Panc1 (cell line): ENCODE data around the gene DSCAML1. TPM values are rescaled to one million over a fixed set of nuclear protein-coding genes. Genes with fewer than 3 reads are reported as not detected.

Experiments used
- ATAC-seq: fragments of 200-7000 bp; cut with Tn5 transposase; 2 replicates; pipeline ENCODE4 v1.9.1; 2020; ENCODE audit warnings: mild to moderate bottlenecking, moderate library complexity
- BruUV-seq: library from RNA; stranded (reverse); fragments of 400-500 nt; replicated peaks from 2 replicates; lab custom pipeline; 2021; lab: Mats Ljungman, UMichigan
- CTCF ChIA-PET: fragments of 300-600 bp; sonication (Branson Sonifier 250); formaldehyde crosslinking; loops from one replicate; lab custom pipeline; 2022; ENCODE audit warnings: antibody characterized with exemption; lab: Charles Lee
- POLR2A ChIA-PET: fragments of 300-600 bp; sonication (Branson Sonifier 250); formaldehyde crosslinking; loops from one replicate; lab custom pipeline; 2022; ENCODE audit warnings: antibody characterized with exemption; lab: Charles Lee
- DNase-seq: peaks from one replicate; pipeline ENCODE4 v3.0.0-alpha.2; 2010; ENCODE audit warnings: low read depth, low spot score
- H3K27ac ChIP-seq: 2 replicates; pipeline ENCODE4 v1.5.1; 2011; ENCODE audit warnings: mild to moderate bottlenecking, low read length, inconsistent platforms
- H3K27me3 ChIP-seq: fragments of 200-500 bp; sonication (Bioruptor generic); 2 replicates; pipeline ENCODE4 v1.6.0; 2014; ENCODE audit warnings: low read length, inconsistent platforms; ENCODE audit not compliant: control insufficient read depth, insufficient read depth
- H3K36me3 ChIP-seq: fragments of 200-500 bp; sonication (Bioruptor generic); 2 replicates; pipeline ENCODE4 v1.5.1; 2014; ENCODE audit warnings: inconsistent platforms, mild to moderate bottlenecking, low read length, moderate library complexity; ENCODE audit not compliant: control insufficient read depth, insufficient read depth
- H3K4me1 ChIP-seq: 2 replicates; pipeline ENCODE4 v1.5.1; 2011; ENCODE audit warnings: inconsistent platforms, mild to moderate bottlenecking, low read length, moderate library complexity; ENCODE audit not compliant: control insufficient read depth, insufficient read depth
- H3K4me3 ChIP-seq, 2 experiments: 2 replicates each; pipeline ENCODE4 v1.5.1; 2011 to 2012; ENCODE audit warnings: low read depth in 2 of 2, low read length in 2 of 2, mild to moderate bottlenecking in 2 of 2, inconsistent platforms in 1 of 2, moderate library complexity in 1 of 2
- H3K9me3 ChIP-seq: fragments of 200-500 bp; sonication (Bioruptor generic); 2 replicates; pipeline ENCODE4 v1.5.1; 2014; ENCODE audit warnings: low read depth, mild to moderate bottlenecking, inconsistent platforms, low read length, moderate library complexity; ENCODE audit not compliant: control insufficient read depth, insufficient read depth
- POLR2AphosphoS5 ChIP-seq: IDR thresholded peaks from 2 replicates; pipeline ENCODE4 v1.6.1; 2012; ENCODE audit warnings: mild to moderate bottlenecking, low read depth, low read length, moderate library complexity
- SIN3A ChIP-seq: IDR thresholded peaks from 2 replicates; pipeline ENCODE4 v1.6.1; 2012; ENCODE audit warnings: low read depth, mild to moderate bottlenecking, low read length, moderate library complexity, borderline replicate concordance; ENCODE audit not compliant: insufficient read depth
- TCF7L2 ChIP-seq: IDR thresholded peaks from 2 replicates; pipeline ENCODE4 v1.6.1; 2011; ENCODE audit warnings: mild to moderate bottlenecking, low read depth, low read length, inconsistent platforms
- in situ Hi-C: cut with HindIII; loops from 2 replicates; pipeline ENCODE4 v1.10.0; 2016; ENCODE audit warnings: low sequenced_read_pairs, low pct_unique_long_range_greater_than_20kb
- intact Hi-C: fragments of 100-400 bp; cut with micrococcal nuclease; formaldehyde crosslinking; loops from one replicate; pipeline ENCODE4 v1.10.0; 2022; ENCODE audit not compliant: unreplicated experiment
- total RNA-seq: library from RNA; stranded (reverse); gene quantifications from one replicate; pipeline ENCODE4 v1.2.1, GENCODE V29; 2021; ENCODE audit not compliant: unreplicated experiment
- TF ChIP-seq, protein P1 (sequence below), 2 experiments: IDR thresholded peaks; 2 replicates each; pipeline ENCODE4 v1.6.1; 2011 to 2012; ENCODE audit warnings: low read depth in 2 of 2, control low read depth in 1 of 2, low read length in 1 of 2, mild to moderate bottlenecking in 1 of 2, moderate library complexity in 1 of 2; ENCODE audit not compliant: insufficient read depth in 1 of 2
- TF ChIP-seq, protein P2 (sequence below): fragments of 450-650 bp; IDR thresholded peaks from 2 replicates; pipeline ENCODE4 v1.5.1; 2017; ENCODE audit warnings: mild to moderate bottlenecking

Gene DSCAML1
- total RNA-seq, 1 experiment from 2014 or later, result 1.6 TPM

DNA sequence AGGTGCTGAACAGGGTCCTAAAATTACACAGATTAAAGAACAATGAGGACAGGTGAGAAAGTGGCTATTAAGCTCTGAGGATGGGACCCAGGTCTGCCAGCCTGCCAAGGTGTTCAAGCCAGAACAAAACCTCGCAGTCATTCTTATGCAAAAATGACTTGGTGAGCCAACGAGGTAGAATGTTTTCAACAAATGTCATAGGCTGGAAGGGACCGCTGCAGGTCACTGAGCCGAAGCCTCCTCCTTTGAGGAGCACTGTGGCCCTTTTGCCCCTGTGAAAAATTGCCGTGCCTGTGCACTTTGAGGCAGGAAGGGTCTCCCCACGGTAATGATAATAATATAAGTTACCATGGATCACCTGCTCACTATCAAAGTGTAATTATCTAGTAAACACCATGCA, 216.2 kb downstream of the DSCAML1 start:
- BruUV-seq, result no TSS peak
- Histone ChIP-seq H3K27ac (no peak overlapping the region), H3K9me3 (no peaks in the 10 kb centered on the region), H3K4me1 (no peaks in the 10 kb centered on the region), H3K27me3 (peaks cover 15% of the 10 kb centered on the region), H3K4me3 (no peak overlapping the region), H3K36me3 (no peaks in the 10 kb centered on the region)
- DNase-seq (no peak), ATAC-seq (no peak)
- in situ Hi-C loops (no loop called here), intact Hi-C loops (no loop called here)
- POLR2A ChIA-PET, result no interaction called here
- TF ChIP-seq, protein P1, sequence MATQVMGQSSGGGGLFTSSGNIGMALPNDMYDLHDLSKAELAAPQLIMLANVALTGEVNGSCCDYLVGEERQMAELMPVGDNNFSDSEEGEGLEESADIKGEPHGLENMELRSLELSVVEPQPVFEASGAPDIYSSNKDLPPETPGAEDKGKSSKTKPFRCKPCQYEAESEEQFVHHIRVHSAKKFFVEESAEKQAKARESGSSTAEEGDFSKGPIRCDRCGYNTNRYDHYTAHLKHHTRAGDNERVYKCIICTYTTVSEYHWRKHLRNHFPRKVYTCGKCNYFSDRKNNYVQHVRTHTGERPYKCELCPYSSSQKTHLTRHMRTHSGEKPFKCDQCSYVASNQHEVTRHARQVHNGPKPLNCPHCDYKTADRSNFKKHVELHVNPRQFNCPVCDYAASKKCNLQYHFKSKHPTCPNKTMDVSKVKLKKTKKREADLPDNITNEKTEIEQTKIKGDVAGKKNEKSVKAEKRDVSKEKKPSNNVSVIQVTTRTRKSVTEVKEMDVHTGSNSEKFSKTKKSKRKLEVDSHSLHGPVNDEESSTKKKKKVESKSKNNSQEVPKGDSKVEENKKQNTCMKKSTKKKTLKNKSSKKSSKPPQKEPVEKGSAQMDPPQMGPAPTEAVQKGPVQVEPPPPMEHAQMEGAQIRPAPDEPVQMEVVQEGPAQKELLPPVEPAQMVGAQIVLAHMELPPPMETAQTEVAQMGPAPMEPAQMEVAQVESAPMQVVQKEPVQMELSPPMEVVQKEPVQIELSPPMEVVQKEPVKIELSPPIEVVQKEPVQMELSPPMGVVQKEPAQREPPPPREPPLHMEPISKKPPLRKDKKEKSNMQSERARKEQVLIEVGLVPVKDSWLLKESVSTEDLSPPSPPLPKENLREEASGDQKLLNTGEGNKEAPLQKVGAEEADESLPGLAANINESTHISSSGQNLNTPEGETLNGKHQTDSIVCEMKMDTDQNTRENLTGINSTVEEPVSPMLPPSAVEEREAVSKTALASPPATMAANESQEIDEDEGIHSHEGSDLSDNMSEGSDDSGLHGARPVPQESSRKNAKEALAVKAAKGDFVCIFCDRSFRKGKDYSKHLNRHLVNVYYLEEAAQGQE (IDR thresholded peaks at IDR 0.05; ENCODE audit: insufficient read depth in 1 of 2, low read depth in 2 of 2, low read length in 1 of 2), result no peak
- no peak for TF ChIP-seq SIN3A
- no peak for TF ChIP-seq POLR2AphosphoS5
- TF ChIP-seq, protein P2, sequence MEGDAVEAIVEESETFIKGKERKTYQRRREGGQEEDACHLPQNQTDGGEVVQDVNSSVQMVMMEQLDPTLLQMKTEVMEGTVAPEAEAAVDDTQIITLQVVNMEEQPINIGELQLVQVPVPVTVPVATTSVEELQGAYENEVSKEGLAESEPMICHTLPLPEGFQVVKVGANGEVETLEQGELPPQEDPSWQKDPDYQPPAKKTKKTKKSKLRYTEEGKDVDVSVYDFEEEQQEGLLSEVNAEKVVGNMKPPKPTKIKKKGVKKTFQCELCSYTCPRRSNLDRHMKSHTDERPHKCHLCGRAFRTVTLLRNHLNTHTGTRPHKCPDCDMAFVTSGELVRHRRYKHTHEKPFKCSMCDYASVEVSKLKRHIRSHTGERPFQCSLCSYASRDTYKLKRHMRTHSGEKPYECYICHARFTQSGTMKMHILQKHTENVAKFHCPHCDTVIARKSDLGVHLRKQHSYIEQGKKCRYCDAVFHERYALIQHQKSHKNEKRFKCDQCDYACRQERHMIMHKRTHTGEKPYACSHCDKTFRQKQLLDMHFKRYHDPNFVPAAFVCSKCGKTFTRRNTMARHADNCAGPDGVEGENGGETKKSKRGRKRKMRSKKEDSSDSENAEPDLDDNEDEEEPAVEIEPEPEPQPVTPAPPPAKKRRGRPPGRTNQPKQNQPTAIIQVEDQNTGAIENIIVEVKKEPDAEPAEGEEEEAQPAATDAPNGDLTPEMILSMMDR, result no peak
- TF ChIP-seq TCF7L2, result no peak
- CTCF ChIA-PET, result no interaction called here

DNA sequence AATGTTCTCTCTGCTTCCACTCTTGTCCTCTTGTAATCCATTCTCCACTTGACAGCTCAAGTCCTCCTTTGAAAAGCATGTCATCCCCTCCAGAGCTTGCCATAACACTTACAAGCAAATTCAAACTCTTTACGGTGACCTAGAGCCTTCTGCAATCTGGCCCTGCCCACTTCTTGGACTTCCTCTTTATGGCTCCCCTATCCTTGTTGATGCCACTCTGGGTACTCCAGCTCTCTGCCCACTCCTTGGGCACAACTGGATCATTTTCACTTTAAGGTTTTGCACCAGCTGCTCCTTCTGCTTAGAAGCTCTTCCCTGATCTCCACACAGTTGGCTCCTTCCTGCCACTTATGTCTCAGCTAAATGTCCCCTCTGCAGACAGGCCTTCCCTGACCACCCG, 217.9 kb downstream of the DSCAML1 start:
- intact Hi-C loops, result no loop called here
- ChIA-PET CTCF (interaction anchor here (1.2 kb wide), 1 partner anchor 153 kb away, joined by 3 read pairs; no protein-coding TSS in a partner anchor), POLR2A (no interaction called here)
- BruUV-seq, result no TSS peak
- Histone ChIP-seq H3K9me3 (no peaks in the 10 kb centered on the region), H3K4me1 (no peaks in the 10 kb centered on the region), H3K4me3 (no peak overlapping the region), H3K36me3 (no peaks in the 10 kb centered on the region), H3K27ac (no peak overlapping the region), H3K27me3 (peaks cover 15% of the 10 kb centered on the region)
- in situ Hi-C loops, result no loop called here
- DNase-seq (no peak), ATAC-seq (no peak)
- TF ChIP-seq POLR2AphosphoS5, result no peak
- no peak for TF ChIP-seq TCF7L2
- TF ChIP-seq, protein P1 (IDR thresholded peaks at IDR 0.05; ENCODE audit: insufficient read depth in 1 of 2, low read depth in 2 of 2, low read length in 1 of 2), result no peak
- TF ChIP-seq, protein P2, result no peak
- no peak for TF ChIP-seq SIN3A
